H9 (cell line): Measurements from ENCODE around the gene PPFIA2. TPM values are rescaled to one million over a fixed set of nuclear protein-coding genes. Genes with fewer than 3 reads are reported as not detected.

Experiments used
- DNase-seq: peaks from one replicate; pipeline ENCODE4 v3.0.0-alpha.2; 2017
- H2AFZ ChIP-seq: one replicate; pipeline ENCODE4 v1.6.1; 2013; ENCODE audit warnings: mild to moderate bottlenecking, low read length, control low read depth, moderate library complexity
- H2AK5ac ChIP-seq: 2 replicates; pipeline ENCODE4 v1.6.1; 2013; ENCODE audit warnings: low read length, control low read depth, mixed read lengths; ENCODE audit not compliant: insufficient read length
- H2BK120ac ChIP-seq: one replicate; pipeline ENCODE4 v1.6.1; 2013; ENCODE audit warnings: low read depth, mild to moderate bottlenecking, low read length, control low read depth, inconsistent platforms; ENCODE audit not compliant: poor library complexity, severe bottlenecking
- H2BK12ac ChIP-seq: 2 replicates; pipeline ENCODE4 v1.6.1; 2013; ENCODE audit warnings: low read length, control low read depth, mixed read lengths, low read depth; ENCODE audit not compliant: insufficient read length
- H2BK15ac ChIP-seq: 2 replicates; pipeline ENCODE4 v1.6.1; 2013; ENCODE audit warnings: low read depth, low read length, control low read depth
- H2BK20ac ChIP-seq: one replicate; pipeline ENCODE4 v1.6.1; 2013; ENCODE audit warnings: low read depth, mild to moderate bottlenecking, low read length, control low read depth, inconsistent platforms; ENCODE audit not compliant: poor library complexity, severe bottlenecking
- H2BK5ac ChIP-seq: 2 replicates; pipeline ENCODE4 v1.6.1; 2013; ENCODE audit warnings: low read length, control low read depth, mixed read lengths; ENCODE audit not compliant: insufficient read length
- H3K14ac ChIP-seq: 2 replicates; pipeline ENCODE4 v1.6.1; 2013; ENCODE audit warnings: low read length, control low read depth; ENCODE audit not compliant: insufficient read depth
- H3K18ac ChIP-seq: 2 replicates; pipeline ENCODE4 v1.6.1; 2013; ENCODE audit warnings: low read depth, mild to moderate bottlenecking, mixed read lengths, low read length, control low read depth; ENCODE audit not compliant: insufficient read length
- H3K23ac ChIP-seq: 2 replicates; pipeline ENCODE4 v1.6.1; 2013; ENCODE audit warnings: low read length, control low read depth, mixed read lengths, low read depth; ENCODE audit not compliant: insufficient read length
- H3K23me2 ChIP-seq: 2 replicates; pipeline ENCODE4 v1.6.1; 2013; ENCODE audit warnings: low read depth, mild to moderate bottlenecking, mixed read lengths, low read length, control low read depth; ENCODE audit not compliant: insufficient read length, poor library complexity, severe bottlenecking
- H3K27ac ChIP-seq: 2 replicates; pipeline ENCODE4 v1.5.1; 2013; ENCODE audit warnings: low read length, control low read depth, mixed read lengths, low read depth; ENCODE audit not compliant: insufficient read length
- H3K27me3 ChIP-seq: 2 replicates; pipeline ENCODE4 v1.6.1; 2013; ENCODE audit warnings: low read length, control low read depth, inconsistent platforms; ENCODE audit not compliant: insufficient read depth
- H3K4ac ChIP-seq: 2 replicates; pipeline ENCODE4 v1.6.1; 2013; ENCODE audit warnings: low read depth, mild to moderate bottlenecking, control low read depth, inconsistent platforms, low read length, moderate library complexity
- H3K4me1 ChIP-seq: 2 replicates; pipeline ENCODE4 v1.6.1; 2013; ENCODE audit warnings: low read length, control low read depth, inconsistent platforms; ENCODE audit not compliant: insufficient read depth
- H3K4me2 ChIP-seq: 2 replicates; pipeline ENCODE4 v1.6.1; 2013; ENCODE audit warnings: low read length, control low read depth, mixed read lengths; ENCODE audit not compliant: insufficient read length, insufficient read depth
- H3K56ac ChIP-seq: 2 replicates; pipeline ENCODE4 v1.6.1; 2013; ENCODE audit warnings: low read depth, mild to moderate bottlenecking, mixed read lengths, low read length, control low read depth; ENCODE audit not compliant: insufficient read length
- H3K79me1 ChIP-seq: 2 replicates; pipeline ENCODE4 v1.6.1; 2013; ENCODE audit warnings: low read depth, mild to moderate bottlenecking, moderate library complexity, low read length, control low read depth, inconsistent platforms; ENCODE audit not compliant: insufficient read depth, poor library complexity, severe bottlenecking
- H3K79me2 ChIP-seq: 2 replicates; pipeline ENCODE4 v1.6.1; 2013; ENCODE audit warnings: low read length, control low read depth, inconsistent platforms; ENCODE audit not compliant: insufficient read depth
- H3K9ac ChIP-seq: 2 replicates; pipeline ENCODE4 v1.6.1; 2013; ENCODE audit warnings: low read length, control low read depth, mixed read lengths; ENCODE audit not compliant: insufficient read length; ENCODE audit errors: extremely low read depth
- H3K9me3 ChIP-seq: one replicate; pipeline ENCODE4 v1.6.1; 2013; ENCODE audit warnings: low read depth, low read length, inconsistent platforms; ENCODE audit not compliant: control insufficient read depth
- H3T11ph ChIP-seq: one replicate; pipeline ENCODE4 v1.6.1; 2013; ENCODE audit warnings: mild to moderate bottlenecking, low read length, control low read depth, inconsistent platforms
- H4K20me1 ChIP-seq: one replicate; pipeline ENCODE4 v1.6.1; 2013; ENCODE audit not compliant: control insufficient read depth, insufficient read length, insufficient read depth
- H4K5ac ChIP-seq: 2 replicates; pipeline ENCODE4 v1.6.1; 2013; ENCODE audit warnings: low read depth, mild to moderate bottlenecking, mixed read lengths, low read length, control low read depth; ENCODE audit not compliant: insufficient read length
- H4K8ac ChIP-seq: replicated peaks from 2 replicates; pipeline ENCODE4 v1.6.1; 2013; ENCODE audit warnings: low read length, control low read depth, mixed read lengths, low read depth; ENCODE audit not compliant: insufficient read length
- H4K91ac ChIP-seq: 2 replicates; pipeline ENCODE4 v1.6.1; 2013; ENCODE audit warnings: low read depth, mild to moderate bottlenecking, moderate library complexity, mixed read lengths, low read length, control low read depth; ENCODE audit not compliant: insufficient read length
- H3K27ac Mint-ChIP-seq, 3 experiments: 2 replicates in 2 of 3; 3 replicates in 1 of 3; pipeline ENCODE4 v1.8.0; 2020 to 2021; ENCODE audit warnings: mixed read lengths in 3 of 3, mild to moderate bottlenecking in 1 of 3, moderate library complexity in 1 of 3
- H3K27me3 Mint-ChIP-seq: 2 replicates; pipeline ENCODE4 v1.8.0; 2021; ENCODE audit warnings: low read depth, mild to moderate bottlenecking, moderate library complexity, mixed read lengths
- H3K36me3 Mint-ChIP-seq, 3 experiments: 2 replicates in 2 of 3; 3 replicates in 1 of 3; pipeline ENCODE4 v1.8.0; 2020 to 2021; ENCODE audit warnings: low read depth in 3 of 3, mixed read lengths in 3 of 3; ENCODE audit not compliant: insufficient read depth in 1 of 3
- H3K4me1 Mint-ChIP-seq, 2 experiments: 2 replicates each; pipeline ENCODE4 v1.8.0; 2020; ENCODE audit warnings: mixed read lengths in 2 of 2
- H3K4me3 Mint-ChIP-seq, 2 experiments: 2 replicates in 1 of 2; 3 replicates in 1 of 2; pipeline ENCODE4 v1.8.0; 2020 to 2021; ENCODE audit warnings: mild to moderate bottlenecking in 2 of 2, mixed read lengths in 2 of 2, moderate library complexity in 1 of 2
- H3K9me3 Mint-ChIP-seq, 2 experiments: 2 replicates in 1 of 2; 3 replicates in 1 of 2; pipeline ENCODE4 v1.8.0; 2020; ENCODE audit warnings: mild to moderate bottlenecking in 2 of 2, mixed read lengths in 2 of 2, moderate library complexity in 1 of 2
- WGBS: extraction: QIAGEN DNeasy Blood & Tissue Kit; methylation state at CpG from one replicate; pipeline ENCODE4 v1.1.7; 2013; ENCODE audit warnings: missing lambda C conversion rate, low lambda C conversion rate, mixed read lengths; ENCODE audit not compliant: insufficient read length; ENCODE audit errors: extremely low coverage; 5-methylcytosine and 5-hydroxymethylcytosine counted together
- long read RNA-seq: library from polyadenylated mRNA; unstranded; transcript quantifications from one replicate; pipeline ENCODE4 v2.0.0, GENCODE V29; 2020
- total RNA-seq: library from RNA; stranded (reverse); gene quantifications from 2 replicates; pipeline ENCODE4 v1.2.1, GENCODE V29; 2021
- TF ChIP-seq, protein P1 (sequence below): fragments of 200-600 bp; sonication (generic); conservative IDR thresholded peaks from 3 replicates; pipeline ENCODE4 v1.8.0; 2021; ENCODE audit warnings: antibody characterized with exemption, mild to moderate bottlenecking

Gene PPFIA2
- total RNA-seq: 0.39 and 1.3 TPM in 2 replicates
- long read RNA-seq, partial matches to known transcripts: 1 of 2 reads
- long read RNA-seq, other reads (novel, unspliced or antisense): 1 of 2 reads

DNA sequence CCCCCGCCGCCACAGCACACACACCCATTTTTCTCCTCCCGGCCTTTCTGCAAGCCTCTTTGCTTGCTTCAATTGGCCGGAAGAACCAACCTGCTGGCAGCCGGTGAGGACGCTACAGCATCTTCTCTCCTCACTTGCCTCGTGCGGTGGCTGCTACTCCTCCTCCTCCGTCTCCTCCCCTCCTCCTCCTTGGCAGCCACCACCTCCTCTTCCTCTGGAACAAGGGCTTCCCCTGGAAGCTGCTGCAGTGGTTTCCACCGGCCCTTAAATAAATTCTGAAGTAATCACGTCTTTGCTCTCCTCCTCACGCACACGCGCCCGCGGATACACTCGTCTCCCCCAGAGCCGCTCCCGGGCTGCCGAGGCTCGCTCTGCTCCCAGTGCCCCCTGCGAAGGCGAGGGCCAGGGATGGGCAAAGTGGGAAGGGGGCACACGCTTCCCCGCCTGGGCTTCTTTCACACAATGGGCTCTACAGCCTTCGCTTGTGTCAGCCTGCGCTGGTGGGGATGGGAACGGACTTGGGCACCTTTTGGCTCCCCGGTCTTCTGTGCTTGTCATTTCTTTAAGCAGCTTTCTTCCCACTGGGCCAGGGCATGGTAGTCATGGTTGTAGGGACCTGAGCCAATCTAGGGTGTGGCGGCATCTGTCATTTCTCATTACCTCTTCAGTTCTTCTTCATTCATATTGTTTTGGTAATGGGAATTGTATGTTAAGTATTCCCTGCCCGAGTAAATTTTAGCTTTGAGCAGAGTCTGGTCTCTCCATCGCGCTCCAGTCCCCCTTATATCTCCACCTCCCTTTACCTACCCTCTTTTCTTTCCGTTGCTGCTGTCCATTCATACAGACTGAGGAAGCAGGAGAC lies at the start of gene PPFIA2:
Gene PPFIA2 (minus strand): TSS at position 161 of the 862 bp plus-strand sequence.
- Mint-ChIP-seq H3K27ac (peak within 1 kb of the TSS in 1 of 3 experiments; percentile 72; a peak in 1 of 7 replicates), H3K27me3 (peaks cover 52% of the 10 kb centered on the region), H3K36me3 (no peaks in the 10 kb centered on the region), H3K4me1 (peaks cover 5 to 9% of the 10 kb centered on the region in 2 experiments), H3K4me3 (peak within 1 kb of the TSS; percentile 77 to 92), H3K9me3 (peaks cover 0 to 4% of the 10 kb centered on the region in 2 experiments; a peak in 2 of 5 replicates)
- DNase-seq: peak; percentile 81
- H2BK20ac ChIP-seq: no peak within 1 kb of the TSS
- H3K27me3 ChIP-seq: peaks cover 8% of the 10 kb centered on the region; the same call in 1 of the 2 replicates
- no peak within 1 kb of the TSS for H3T11ph ChIP-seq
- no peak within 1 kb of the TSS for H2AK5ac ChIP-seq
- H3K79me2 ChIP-seq: no peaks in the 10 kb centered on the region
- no peak within 1 kb of the TSS for H4K8ac ChIP-seq
- peak within 1 kb of the TSS; percentile 50; the same call in 1 of the 2 replicates for H3K14ac ChIP-seq
- no peaks in the 10 kb centered on the region for H3K9me3 ChIP-seq
- no peak within 1 kb of the TSS for H3K18ac ChIP-seq
- no peak within 1 kb of the TSS for H4K5ac ChIP-seq
- no CpG with 5 or more reads among the region's 34 CpGs for WGBS
- H2BK120ac ChIP-seq: no peak within 1 kb of the TSS
- H3K27ac ChIP-seq: no peak within 1 kb of the TSS
- H2BK15ac ChIP-seq: no peak within 1 kb of the TSS
- no peak within 1 kb of the TSS for H2BK5ac ChIP-seq
- no peaks in the 10 kb centered on the region for H4K20me1 ChIP-seq
- no peaks in the 10 kb centered on the region for H3K4me1 ChIP-seq
- TF ChIP-seq, protein P1, sequence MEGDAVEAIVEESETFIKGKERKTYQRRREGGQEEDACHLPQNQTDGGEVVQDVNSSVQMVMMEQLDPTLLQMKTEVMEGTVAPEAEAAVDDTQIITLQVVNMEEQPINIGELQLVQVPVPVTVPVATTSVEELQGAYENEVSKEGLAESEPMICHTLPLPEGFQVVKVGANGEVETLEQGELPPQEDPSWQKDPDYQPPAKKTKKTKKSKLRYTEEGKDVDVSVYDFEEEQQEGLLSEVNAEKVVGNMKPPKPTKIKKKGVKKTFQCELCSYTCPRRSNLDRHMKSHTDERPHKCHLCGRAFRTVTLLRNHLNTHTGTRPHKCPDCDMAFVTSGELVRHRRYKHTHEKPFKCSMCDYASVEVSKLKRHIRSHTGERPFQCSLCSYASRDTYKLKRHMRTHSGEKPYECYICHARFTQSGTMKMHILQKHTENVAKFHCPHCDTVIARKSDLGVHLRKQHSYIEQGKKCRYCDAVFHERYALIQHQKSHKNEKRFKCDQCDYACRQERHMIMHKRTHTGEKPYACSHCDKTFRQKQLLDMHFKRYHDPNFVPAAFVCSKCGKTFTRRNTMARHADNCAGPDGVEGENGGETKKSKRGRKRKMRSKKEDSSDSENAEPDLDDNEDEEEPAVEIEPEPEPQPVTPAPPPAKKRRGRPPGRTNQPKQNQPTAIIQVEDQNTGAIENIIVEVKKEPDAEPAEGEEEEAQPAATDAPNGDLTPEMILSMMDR: no peak
- H3K23ac ChIP-seq: no peak within 1 kb of the TSS
- H3K23me2 ChIP-seq: peaks cover 15% of the 10 kb centered on the region
- no peak within 1 kb of the TSS for H2AFZ ChIP-seq
- H3K4ac ChIP-seq: no peak within 1 kb of the TSS
- no peaks in the 10 kb centered on the region for H3K79me1 ChIP-seq
- H2BK12ac ChIP-seq: no peak within 1 kb of the TSS
- H3K4me2 ChIP-seq: peak within 1 kb of the TSS; percentile 75
- no peak within 1 kb of the TSS for H4K91ac ChIP-seq
- no peak within 1 kb of the TSS for H3K56ac ChIP-seq
- H3K9ac ChIP-seq: peak within 1 kb of the TSS; percentile 26
